NCI-H226 (cell line): ENCODE results near the gene ITGB1BP1.
A peak's percentile ranks its signal among the peaks of the same experiment; 100 is the strongest.

ENCODE experiments used
- DNase-seq: peaks from one replicate; pipeline ENCODE4 v3.0.0-alpha.2; 2015

Gene ITGB1BP1

GRCh38 chr2:9424447-9425164, 1.3 kb upstream of the ITGB1BP1 start:
- no peak for DNase-seq

- DNase-seq: no peak
Measured at GRCh38 chr2:9423922-9424272, 569 bp upstream of the ITGB1BP1 start.

GRCh38 chr2:9422321-9423099, 818 bp downstream of the ITGB1BP1 start:
- DNase-seq: no peak

- no peak for DNase-seq
Measured at GRCh38 chr2:9420495-9420894, 2.8 kb downstream of the ITGB1BP1 start.

- no peak for DNase-seq
Measured at GRCh38 chr2:9419541-9419940, 3.8 kb downstream of the ITGB1BP1 start.

GRCh38 chr2:9418746-9419145, 4.6 kb downstream of the ITGB1BP1 start:
- DNase-seq: no peak

GRCh38 chr2:9417725-9418124, 5.6 kb downstream of the ITGB1BP1 start:
- no peak for DNase-seq

GRCh38 chr2:9416962-9417316, 6.4 kb downstream of the ITGB1BP1 start:
- no peak for DNase-seq

GRCh38 chr2:9416267-9416961, 6.9 kb downstream of the ITGB1BP1 start:
- no peak for DNase-seq

- DNase-seq: no peak
Measured at GRCh38 chr2:9415516-9416169, 7.7 kb downstream of the ITGB1BP1 start.

- no peak for DNase-seq
Measured at GRCh38 chr2:9412781-9413180, 10.5 kb downstream of the ITGB1BP1 start.

GRCh38 chr2:9410108-9410507, 13.2 kb downstream of the ITGB1BP1 start:
- no peak for DNase-seq

- DNase-seq: peak; percentile 91
Measured at GRCh38 chr2:9408641-9409151, 14.6 kb downstream of the ITGB1BP1 start.

GRCh38 chr2:9407363-9407811, 15.9 kb downstream of the ITGB1BP1 start:
- DNase-seq: no peak

GRCh38 chr2:9406529-9407362, 16.6 kb downstream of the ITGB1BP1 start:
- no peak for DNase-seq

- DNase-seq: no peak
Measured at GRCh38 chr2:9405636-9406035, 17.7 kb downstream of the ITGB1BP1 start.

GRCh38 chr2:9404451-9404850, 18.9 kb downstream of the ITGB1BP1 start:
- DNase-seq: no peak

GRCh38 chr2:9403924-9404323, 19.4 kb downstream of the ITGB1BP1 start:
- DNase-seq: no peak

GRCh38 chr2:9401646-9402371, 21.5 kb downstream of the ITGB1BP1 start:
- DNase-seq: no peak

GRCh38 chr2:9401059-9401547, 22.2 kb downstream of the ITGB1BP1 start:
- DNase-seq: no peak
